ENCODE results near the gene DPH1.

Gene DPH1

GRCh38 chr17:2077040-2077439 is 47.1 kb downstream of the DPH1 start:
- in situ Hi-C loops (cut with HindIII; ENCODE audit: low pct_unique_long_range_greater_than_20kb, low sequenced_read_pairs) = no loop called here
- no peak for DNase-seq (ENCODE audit: low read depth in 1 of 2, low spot score in 1 of 2)
- no peak for TF ChIP-seq JUND (IDR thresholded peaks at IDR 0.05; ENCODE audit: low read depth)

DNA sequence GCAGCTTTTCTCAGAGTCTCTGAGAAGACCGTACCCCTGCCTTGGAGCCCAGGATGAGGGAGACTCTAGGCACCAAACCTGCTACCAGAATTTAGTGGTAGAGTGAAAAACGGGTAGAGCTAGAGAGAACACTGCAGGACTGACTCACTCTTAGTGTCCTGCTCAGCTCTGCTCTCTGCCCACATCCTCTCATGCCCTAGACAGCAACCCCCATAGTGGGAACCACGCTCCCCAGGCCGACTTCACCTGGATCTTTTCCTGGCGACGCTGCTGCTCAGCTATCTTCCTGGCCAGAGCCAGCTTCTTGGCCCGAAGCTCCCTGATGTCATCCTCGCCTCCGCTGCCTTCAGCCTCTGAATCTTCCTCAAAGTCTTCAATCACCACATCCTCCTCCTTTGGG is 51.6 kb downstream of the DPH1 start:
- in situ Hi-C loops (cut with HindIII; ENCODE audit: low pct_unique_long_range_greater_than_20kb, low sequenced_read_pairs) = no loop called here
- DNase-seq (ENCODE audit: low read depth in 1 of 2, low spot score in 1 of 2) = no peak
- TF ChIP-seq JUND (IDR thresholded peaks at IDR 0.05; ENCODE audit: low read depth) = no peak

DNA sequence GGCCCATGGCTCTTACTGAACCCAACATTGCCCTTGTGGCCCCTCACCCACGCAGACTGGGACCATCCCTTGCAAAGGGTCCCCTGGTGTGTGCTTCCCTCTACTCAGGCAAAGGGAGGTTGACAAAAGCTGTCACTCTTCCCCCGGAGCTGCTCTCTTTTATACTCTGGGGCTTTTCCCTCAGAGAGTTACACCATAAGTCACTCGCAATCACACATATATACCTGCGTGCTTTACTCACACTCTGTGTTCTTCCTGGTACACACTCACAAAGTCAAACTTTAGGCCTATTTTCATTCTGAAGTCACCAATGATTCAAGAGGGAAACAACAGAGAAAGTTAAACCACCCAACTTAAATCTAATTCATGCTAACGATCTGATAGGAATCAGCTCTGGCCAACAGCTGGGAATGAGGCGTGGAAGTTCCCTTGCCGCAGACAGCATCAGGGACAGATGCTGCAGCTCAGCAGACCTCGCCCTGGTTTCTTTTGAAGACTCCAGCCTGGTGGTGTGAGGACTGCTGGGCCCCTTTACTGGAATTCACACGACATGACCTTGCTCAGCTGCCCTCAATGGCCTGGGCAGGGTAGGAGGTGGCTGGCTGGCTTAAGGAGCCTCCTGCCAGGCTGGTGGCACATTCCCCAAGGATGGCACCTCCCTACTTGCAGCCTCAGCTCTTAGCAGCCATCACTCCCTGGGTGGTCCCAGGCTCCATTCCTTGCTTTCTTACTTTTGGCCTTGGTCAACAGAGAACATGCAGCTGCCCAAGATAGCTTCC is 52.2 kb downstream of the DPH1 start:
- no peak for DNase-seq (ENCODE audit: low read depth in 1 of 2, low spot score in 1 of 2)
- no peak for TF ChIP-seq JUND (IDR thresholded peaks at IDR 0.05; ENCODE audit: low read depth)
- in situ Hi-C loops (cut with HindIII; ENCODE audit: low pct_unique_long_range_greater_than_20kb, low sequenced_read_pairs) = no loop called here

DNA sequence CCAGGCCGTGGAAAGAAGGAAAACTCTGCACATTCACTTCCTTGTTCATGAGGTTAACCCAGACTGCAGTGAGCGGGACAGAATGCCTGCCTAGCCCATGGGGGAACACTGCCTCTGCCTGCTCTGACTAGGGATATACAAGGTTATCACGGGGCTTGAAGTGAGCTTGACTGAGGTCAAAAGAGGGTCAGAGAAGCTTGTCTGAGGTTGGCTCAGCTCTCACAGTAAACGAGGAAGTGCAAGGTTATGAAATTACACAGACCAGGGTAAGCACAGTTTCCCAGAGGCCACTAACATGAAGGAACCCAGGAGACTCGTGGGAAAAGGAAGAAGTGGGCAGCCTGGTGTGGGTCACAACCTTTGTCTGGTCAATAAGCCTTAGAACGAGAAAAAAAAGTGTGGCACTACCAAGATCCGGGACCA is 53.7 kb downstream of the DPH1 start:
- in situ Hi-C loops (cut with HindIII; ENCODE audit: low pct_unique_long_range_greater_than_20kb, low sequenced_read_pairs) = no loop called here
- no peak for DNase-seq (ENCODE audit: low read depth in 1 of 2, low spot score in 1 of 2)

DNA sequence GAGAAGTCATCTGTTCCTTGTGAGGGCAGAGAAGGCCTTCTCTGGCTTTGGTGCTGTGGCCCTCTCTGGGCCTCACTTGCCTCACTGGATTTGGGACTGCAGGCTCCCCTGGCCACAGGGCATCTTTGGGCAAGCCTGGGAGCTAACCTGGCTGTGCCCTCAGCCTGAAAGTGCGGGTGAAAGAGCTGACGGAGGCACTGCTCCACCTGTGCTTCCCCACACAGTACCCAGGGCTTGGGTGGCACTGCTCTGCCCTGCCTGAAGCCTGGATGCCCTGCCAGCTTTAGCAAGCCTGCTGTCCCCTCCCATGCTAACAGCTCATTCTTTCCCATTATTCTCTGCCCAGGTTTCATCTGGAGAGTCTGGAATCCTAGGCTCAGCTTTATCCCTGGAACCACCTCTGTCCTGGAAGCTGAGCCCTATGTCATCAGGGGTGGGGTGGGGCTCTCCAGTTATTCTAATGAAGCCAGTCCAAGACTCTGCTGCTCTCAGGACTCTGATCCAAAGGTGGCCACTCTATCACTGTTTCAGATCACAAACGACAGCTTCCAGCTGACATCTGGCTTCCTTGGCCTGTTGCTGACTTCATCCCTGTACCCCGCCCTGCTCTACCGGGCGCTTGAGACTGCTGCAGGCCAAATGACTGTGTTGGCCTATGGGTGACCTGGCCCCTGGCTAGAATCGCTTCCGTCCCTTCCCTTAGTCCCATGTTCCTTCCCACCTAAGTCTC is 54.2 kb downstream of the DPH1 start:
- no peak for TF ChIP-seq JUND (IDR thresholded peaks at IDR 0.05; ENCODE audit: low read depth)
- no peak for DNase-seq (ENCODE audit: low read depth in 1 of 2, low spot score in 1 of 2)
- in situ Hi-C loops (cut with HindIII; ENCODE audit: low pct_unique_long_range_greater_than_20kb, low sequenced_read_pairs) = no loop called here

More for the DNA sequence above, 53.7 kb downstream of the DPH1 start:
- no peak for TF ChIP-seq JUND (IDR thresholded peaks at IDR 0.05; ENCODE audit: low read depth)

DNA sequence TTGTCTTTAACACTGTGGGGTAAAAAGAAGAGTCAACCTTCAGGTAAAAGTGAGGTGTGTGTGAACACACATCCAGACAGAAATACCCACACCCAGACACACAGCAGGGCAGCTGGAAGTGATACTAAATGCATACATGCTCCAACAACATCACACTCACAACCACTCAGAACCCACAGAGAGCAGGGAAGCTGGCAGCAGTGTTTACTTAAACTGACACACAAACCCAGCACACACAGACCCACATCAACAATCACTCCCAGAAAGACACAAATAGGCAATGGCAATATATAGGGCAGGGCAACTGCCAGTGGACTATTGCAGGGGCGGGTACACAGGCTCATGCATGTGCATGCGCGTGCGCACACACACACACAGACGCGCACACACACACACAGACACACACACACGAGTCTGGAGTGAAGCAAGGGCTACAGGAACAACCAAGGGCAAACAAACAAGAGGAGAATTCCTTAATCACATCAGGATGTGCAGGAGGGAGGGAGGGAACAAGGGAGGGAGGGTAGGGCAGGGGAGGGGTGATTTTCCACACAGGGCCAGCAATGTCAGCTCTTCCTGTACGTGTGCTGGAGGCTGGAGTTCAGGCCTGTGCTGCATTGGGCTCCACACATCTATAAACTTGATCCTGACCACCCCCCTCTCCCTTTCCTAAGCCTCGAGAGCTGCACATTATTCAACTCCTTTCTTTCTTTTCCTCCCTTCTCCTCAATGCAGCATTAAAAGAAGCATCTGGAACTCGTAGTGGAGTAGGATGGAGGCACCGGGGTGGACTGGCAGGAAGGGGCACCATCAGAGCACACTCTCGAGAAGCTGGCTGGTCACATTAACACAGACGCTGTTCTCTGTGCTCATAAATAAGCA is 55.1 kb downstream of the DPH1 start:
- DNase-seq (ENCODE audit: low read depth in 1 of 2, low spot score in 1 of 2) = no peak
- no peak for TF ChIP-seq JUND (IDR thresholded peaks at IDR 0.05; ENCODE audit: low read depth)
- in situ Hi-C loops (cut with HindIII; ENCODE audit: low pct_unique_long_range_greater_than_20kb, low sequenced_read_pairs) = no loop called here

DNA sequence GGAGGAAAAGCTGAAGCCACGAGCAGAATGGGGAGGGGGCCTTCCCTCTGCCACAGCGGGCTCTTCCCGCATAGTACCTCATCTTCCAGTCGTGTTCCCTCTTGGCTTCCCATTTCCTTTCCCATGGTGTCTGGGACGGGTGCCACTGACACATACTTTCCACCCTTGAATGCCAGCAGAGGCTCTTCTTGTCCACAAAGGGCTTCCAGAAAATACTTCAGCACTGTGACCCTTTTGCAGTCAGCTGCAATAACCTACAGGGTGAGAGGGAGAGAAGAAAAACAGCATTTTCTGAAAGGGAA is 55.6 kb downstream of the DPH1 start:
- TF ChIP-seq JUND (IDR thresholded peaks at IDR 0.05; ENCODE audit: low read depth) = no peak
- in situ Hi-C loops (cut with HindIII; ENCODE audit: low pct_unique_long_range_greater_than_20kb, low sequenced_read_pairs) = no loop called here
- DNase-seq (ENCODE audit: low read depth in 1 of 2, low spot score in 1 of 2) = no peak

- no peak for TF ChIP-seq JUND (IDR thresholded peaks at IDR 0.05; ENCODE audit: low read depth)
- no peak for DNase-seq (ENCODE audit: low read depth in 1 of 2, low spot score in 1 of 2)
- in situ Hi-C loops (cut with HindIII; ENCODE audit: low pct_unique_long_range_greater_than_20kb, low sequenced_read_pairs) = no loop called here
Measured at GRCh38 chr17:2086306-2086705, 56.4 kb downstream of the DPH1 start.

- DNase-seq (ENCODE audit: low read depth in 1 of 2, low spot score in 1 of 2) = no peak
- in situ Hi-C loops (cut with HindIII; ENCODE audit: low pct_unique_long_range_greater_than_20kb, low sequenced_read_pairs) = no loop called here
- TF ChIP-seq JUND (IDR thresholded peaks at IDR 0.05; ENCODE audit: low read depth) = no peak
Measured at GRCh38 chr17:2087597-2088211, 57.8 kb downstream of the DPH1 start.

GRCh38 chr17:2089021-2089422 is 59.1 kb downstream of the DPH1 start:
- DNase-seq (ENCODE audit: low read depth in 1 of 2, low spot score in 1 of 2) = no peak
- TF ChIP-seq JUND (IDR thresholded peaks at IDR 0.05; ENCODE audit: low read depth) = no peak
- in situ Hi-C loops (cut with HindIII; ENCODE audit: low pct_unique_long_range_greater_than_20kb, low sequenced_read_pairs) = no loop called here

- DNase-seq (ENCODE audit: low read depth in 1 of 2, low spot score in 1 of 2) = no peak
- in situ Hi-C loops (cut with HindIII; ENCODE audit: low pct_unique_long_range_greater_than_20kb, low sequenced_read_pairs) = no loop called here
- no peak for TF ChIP-seq JUND (IDR thresholded peaks at IDR 0.05; ENCODE audit: low read depth)
Measured at GRCh38 chr17:2090210-2090641, 60.3 kb downstream of the DPH1 start.

DNA sequence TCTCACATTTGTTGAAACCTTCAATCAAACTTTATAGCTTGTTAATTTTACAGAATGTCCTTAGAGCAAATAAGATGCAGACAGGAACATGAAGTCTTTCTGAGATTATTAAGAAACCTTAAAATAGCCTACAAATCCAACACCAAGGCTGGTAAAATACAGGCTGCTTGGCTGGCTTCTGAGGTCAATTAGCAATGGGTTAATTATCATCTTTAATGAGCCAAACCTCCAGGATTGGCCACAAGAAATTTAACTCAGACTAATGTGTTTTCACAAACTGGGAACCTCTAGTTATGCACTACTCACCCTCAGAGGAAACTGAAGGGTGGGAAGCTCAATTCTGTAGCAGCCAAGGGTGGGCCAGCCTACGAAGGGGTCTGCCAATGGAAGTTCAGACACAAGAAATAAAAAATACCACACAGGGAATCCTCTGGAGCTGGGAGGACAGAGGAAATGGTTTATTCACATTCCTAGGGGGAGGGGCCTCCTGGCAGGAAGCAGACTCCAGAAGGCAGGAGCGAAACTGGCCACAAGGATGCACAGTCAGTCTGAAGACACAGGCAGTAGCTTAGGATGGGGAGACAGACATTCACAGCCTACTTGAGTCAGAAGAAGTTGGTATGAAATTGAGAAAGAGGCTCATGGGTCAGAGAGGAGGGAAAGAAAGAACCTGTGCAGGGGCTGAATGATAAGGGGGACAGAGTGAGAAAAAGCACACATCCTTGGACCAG is 61.0 kb downstream of the DPH1 start:
- DNase-seq (ENCODE audit: low read depth in 1 of 2, low spot score in 1 of 2) = peak in 1 of 2 experiments; percentile 46
- no peak for TF ChIP-seq JUND (IDR thresholded peaks at IDR 0.05; ENCODE audit: low read depth)
- in situ Hi-C loops (cut with HindIII; ENCODE audit: low pct_unique_long_range_greater_than_20kb, low sequenced_read_pairs) = no loop called here
